Nephron (organoid): ENCODE data around the gene IL12A.

Source experiments
- H3K27ac Mint-ChIP-seq, 3 experiments: 2 replicates each; pipeline ENCODE4 v1.8.0; 2020; ENCODE audit warnings: mixed read lengths in 3 of 3, mild to moderate bottlenecking in 2 of 3, moderate library complexity in 1 of 3
- H3K27me3 Mint-ChIP-seq: 2 replicates; pipeline ENCODE4 v1.8.0; 2021; ENCODE audit warnings: low read depth, mild to moderate bottlenecking, moderate library complexity, mixed read lengths
- H3K36me3 Mint-ChIP-seq: 2 replicates; pipeline ENCODE4 v1.8.0; 2020; ENCODE audit warnings: low read depth, mixed read lengths
- H3K4me1 Mint-ChIP-seq: 2 replicates; pipeline ENCODE4 v1.8.0; 2020; ENCODE audit warnings: mixed read lengths
- H3K4me3 Mint-ChIP-seq, 3 experiments: 2 replicates each; pipeline ENCODE4 v1.8.0; 2020; ENCODE audit warnings: mild to moderate bottlenecking in 3 of 3, mixed read lengths in 3 of 3, moderate library complexity in 2 of 3
- H3K9me3 Mint-ChIP-seq: 2 replicates; pipeline ENCODE4 v1.8.0; 2020; ENCODE audit warnings: mixed read lengths
- TF ChIP-seq, protein P1 (sequence below), 3 experiments: fragments of 200-600 bp; sonication (generic); IDR thresholded peaks; one replicate each; pipeline ENCODE4 v1.5.0; 2021; ENCODE audit warnings: antibody characterized with exemption in 3 of 3; ENCODE audit not compliant: unreplicated experiment in 3 of 3

Gene IL12A

DNA sequence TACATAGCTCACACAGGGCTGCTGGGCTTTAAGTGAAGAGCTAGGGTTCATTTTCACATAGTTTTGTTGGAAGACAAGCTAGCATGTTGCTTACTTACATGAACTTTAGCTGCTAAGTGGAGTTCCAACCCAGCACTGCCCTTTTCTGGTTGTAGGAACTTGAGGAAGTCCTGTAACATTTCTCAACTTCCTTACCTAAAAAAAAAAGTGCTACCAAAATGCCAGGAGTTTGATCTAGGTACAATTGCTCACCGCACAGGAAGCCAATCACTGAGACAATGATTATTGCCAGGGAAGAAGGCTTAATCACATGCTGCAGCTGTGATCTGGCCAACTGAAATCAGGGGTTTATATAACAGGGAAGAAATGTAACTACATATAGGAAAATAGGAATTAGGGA, 52.8 kb downstream of the IL12A start:
- Mint-ChIP-seq H3K9me3 (peaks cover 25% of the 10 kb centered on the region), H3K36me3 (peaks cover 10% of the 10 kb centered on the region), H3K27me3 (peaks cover 44% of the 10 kb centered on the region), H3K4me3 (no peak overlapping the region), H3K4me1 (peaks cover 5% of the 10 kb centered on the region), H3K27ac (no peak overlapping the region)
- TF ChIP-seq, protein P1, sequence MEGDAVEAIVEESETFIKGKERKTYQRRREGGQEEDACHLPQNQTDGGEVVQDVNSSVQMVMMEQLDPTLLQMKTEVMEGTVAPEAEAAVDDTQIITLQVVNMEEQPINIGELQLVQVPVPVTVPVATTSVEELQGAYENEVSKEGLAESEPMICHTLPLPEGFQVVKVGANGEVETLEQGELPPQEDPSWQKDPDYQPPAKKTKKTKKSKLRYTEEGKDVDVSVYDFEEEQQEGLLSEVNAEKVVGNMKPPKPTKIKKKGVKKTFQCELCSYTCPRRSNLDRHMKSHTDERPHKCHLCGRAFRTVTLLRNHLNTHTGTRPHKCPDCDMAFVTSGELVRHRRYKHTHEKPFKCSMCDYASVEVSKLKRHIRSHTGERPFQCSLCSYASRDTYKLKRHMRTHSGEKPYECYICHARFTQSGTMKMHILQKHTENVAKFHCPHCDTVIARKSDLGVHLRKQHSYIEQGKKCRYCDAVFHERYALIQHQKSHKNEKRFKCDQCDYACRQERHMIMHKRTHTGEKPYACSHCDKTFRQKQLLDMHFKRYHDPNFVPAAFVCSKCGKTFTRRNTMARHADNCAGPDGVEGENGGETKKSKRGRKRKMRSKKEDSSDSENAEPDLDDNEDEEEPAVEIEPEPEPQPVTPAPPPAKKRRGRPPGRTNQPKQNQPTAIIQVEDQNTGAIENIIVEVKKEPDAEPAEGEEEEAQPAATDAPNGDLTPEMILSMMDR (IDR thresholded peaks at IDR 0.05; ENCODE audit: unreplicated experiment in 3 of 3) = no peak

DNA sequence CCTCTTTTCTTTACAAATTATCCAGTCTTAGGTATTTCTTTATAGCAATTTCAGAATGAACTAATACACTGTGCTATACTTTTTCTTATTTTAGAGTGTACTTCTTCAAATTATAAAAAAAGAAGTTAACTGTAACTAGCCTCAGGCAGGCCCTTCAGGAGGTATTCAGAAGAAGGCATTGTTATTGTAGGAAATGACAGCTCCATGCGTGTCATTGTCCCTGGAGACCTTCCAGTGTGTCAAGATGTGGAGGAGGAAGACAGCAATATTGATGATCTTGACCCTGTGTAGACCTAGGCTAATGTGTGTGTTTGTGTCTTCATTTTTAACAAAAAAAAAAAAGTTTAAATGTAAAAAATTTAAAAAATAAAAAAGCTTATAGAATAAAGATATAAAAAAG, 55.5 kb downstream of the IL12A start:
- Mint-ChIP-seq H3K4me3 (no peak overlapping the region), H3K36me3 (peaks cover 10% of the 10 kb centered on the region), H3K9me3 (peaks cover 25% of the 10 kb centered on the region), H3K27me3 (peaks cover 19% of the 10 kb centered on the region), H3K27ac (no peak overlapping the region), H3K4me1 (peaks cover 5% of the 10 kb centered on the region)
- TF ChIP-seq, protein P1 (IDR thresholded peaks at IDR 0.05; ENCODE audit: unreplicated experiment in 3 of 3) = no peak
